WERI-Rb-1 (cell line): ENCODE measurements around the gene POU2AF1.

Experiments
- DNase-seq: peaks from one replicate; pipeline ENCODE4 v3.0.0-alpha.2; 2020
- H3K27ac ChIP-seq: fragments of 250-450 bp; sonication (Bioruptor Pico); 2 replicates; pipeline ENCODE4 v1.5.1; 2020; ENCODE audit warnings: mild to moderate bottlenecking, moderate library complexity
- H3K27me3 ChIP-seq: fragments of 250-450 bp; sonication (Bioruptor Pico); 2 replicates; pipeline ENCODE4 v1.5.1; 2021; ENCODE audit warnings: mild to moderate bottlenecking, low read depth, moderate library complexity; ENCODE audit not compliant: insufficient read depth, severe bottlenecking
- H3K36me3 ChIP-seq: fragments of 250-450 bp; sonication (Bioruptor Pico); 2 replicates; pipeline ENCODE4 v1.5.1; 2020; ENCODE audit warnings: mild to moderate bottlenecking, moderate library complexity
- H3K4me3 ChIP-seq: 2 replicates; pipeline ENCODE4 v1.5.1; 2011; ENCODE audit warnings: low read depth, mild to moderate bottlenecking, control low read depth, low read length
- H3K9me3 ChIP-seq: fragments of 250-450 bp; sonication (Bioruptor Pico); 2 replicates; pipeline ENCODE4 v1.5.1; 2021; ENCODE audit warnings: mild to moderate bottlenecking, moderate library complexity; ENCODE audit not compliant: severe bottlenecking
- TF ChIP-seq, protein P1 (sequence below): IDR thresholded peaks from 2 replicates; pipeline ENCODE4 v1.5.1; 2011; ENCODE audit warnings: low read depth, mild to moderate bottlenecking, control low read depth, inconsistent platforms, low read length

Gene POU2AF1

DNA sequence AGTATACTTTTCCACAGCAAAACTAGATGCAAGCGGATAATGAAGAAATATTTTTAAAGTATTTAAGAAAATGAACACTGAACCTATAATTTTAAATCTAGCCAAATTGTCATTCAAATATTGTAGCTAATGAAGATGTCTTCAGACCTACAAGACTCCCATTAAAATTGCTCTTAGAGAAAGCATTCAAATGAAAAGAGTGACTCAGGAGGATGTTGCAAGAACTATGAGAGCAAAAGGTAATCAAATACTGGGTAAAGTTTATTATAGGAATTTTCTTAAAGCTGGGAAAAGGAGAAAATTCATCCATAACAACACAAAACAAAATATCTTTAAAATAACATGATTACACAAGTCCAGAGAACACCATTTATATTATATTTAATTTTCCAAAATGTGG is 5.4 kb upstream of the POU2AF1 start:
- Histone ChIP-seq H3K27me3 (no peaks in the 10 kb centered on the region), H3K27ac (no peak overlapping the region), H3K4me3 (no peak overlapping the region), H3K9me3 (no peaks in the 10 kb centered on the region), H3K36me3 (no peaks in the 10 kb centered on the region)
- TF ChIP-seq, protein P1, sequence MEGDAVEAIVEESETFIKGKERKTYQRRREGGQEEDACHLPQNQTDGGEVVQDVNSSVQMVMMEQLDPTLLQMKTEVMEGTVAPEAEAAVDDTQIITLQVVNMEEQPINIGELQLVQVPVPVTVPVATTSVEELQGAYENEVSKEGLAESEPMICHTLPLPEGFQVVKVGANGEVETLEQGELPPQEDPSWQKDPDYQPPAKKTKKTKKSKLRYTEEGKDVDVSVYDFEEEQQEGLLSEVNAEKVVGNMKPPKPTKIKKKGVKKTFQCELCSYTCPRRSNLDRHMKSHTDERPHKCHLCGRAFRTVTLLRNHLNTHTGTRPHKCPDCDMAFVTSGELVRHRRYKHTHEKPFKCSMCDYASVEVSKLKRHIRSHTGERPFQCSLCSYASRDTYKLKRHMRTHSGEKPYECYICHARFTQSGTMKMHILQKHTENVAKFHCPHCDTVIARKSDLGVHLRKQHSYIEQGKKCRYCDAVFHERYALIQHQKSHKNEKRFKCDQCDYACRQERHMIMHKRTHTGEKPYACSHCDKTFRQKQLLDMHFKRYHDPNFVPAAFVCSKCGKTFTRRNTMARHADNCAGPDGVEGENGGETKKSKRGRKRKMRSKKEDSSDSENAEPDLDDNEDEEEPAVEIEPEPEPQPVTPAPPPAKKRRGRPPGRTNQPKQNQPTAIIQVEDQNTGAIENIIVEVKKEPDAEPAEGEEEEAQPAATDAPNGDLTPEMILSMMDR = no peak
- DNase-seq = no peak

DNA sequence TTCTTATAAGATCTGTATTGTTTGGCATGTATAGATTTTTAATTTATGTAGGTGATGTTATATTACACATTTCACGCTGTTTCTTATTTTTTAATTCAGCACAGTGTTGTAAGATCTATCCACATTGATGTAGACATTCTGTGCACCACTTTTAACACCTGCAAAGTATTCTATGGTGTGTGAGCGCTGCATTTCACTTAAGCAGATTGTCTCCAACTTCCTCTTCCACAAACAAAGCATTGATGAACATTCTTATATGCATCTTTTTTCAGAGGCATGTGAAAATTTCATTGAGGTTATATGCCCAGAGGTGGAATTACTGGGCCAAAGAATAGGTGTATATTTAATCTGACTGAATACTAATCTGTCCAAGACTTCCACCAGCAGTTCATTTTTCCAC is 3.4 kb upstream of the POU2AF1 start:
- TF ChIP-seq, protein P1 = no peak
- no peaks in the 10 kb centered on the region for H3K9me3 ChIP-seq
- H3K36me3 ChIP-seq = no peaks in the 10 kb centered on the region
- H3K27me3 ChIP-seq = no peaks in the 10 kb centered on the region
- no peak overlapping the region for H3K27ac ChIP-seq
- H3K4me3 ChIP-seq = no peak overlapping the region
- no peak for DNase-seq

DNA sequence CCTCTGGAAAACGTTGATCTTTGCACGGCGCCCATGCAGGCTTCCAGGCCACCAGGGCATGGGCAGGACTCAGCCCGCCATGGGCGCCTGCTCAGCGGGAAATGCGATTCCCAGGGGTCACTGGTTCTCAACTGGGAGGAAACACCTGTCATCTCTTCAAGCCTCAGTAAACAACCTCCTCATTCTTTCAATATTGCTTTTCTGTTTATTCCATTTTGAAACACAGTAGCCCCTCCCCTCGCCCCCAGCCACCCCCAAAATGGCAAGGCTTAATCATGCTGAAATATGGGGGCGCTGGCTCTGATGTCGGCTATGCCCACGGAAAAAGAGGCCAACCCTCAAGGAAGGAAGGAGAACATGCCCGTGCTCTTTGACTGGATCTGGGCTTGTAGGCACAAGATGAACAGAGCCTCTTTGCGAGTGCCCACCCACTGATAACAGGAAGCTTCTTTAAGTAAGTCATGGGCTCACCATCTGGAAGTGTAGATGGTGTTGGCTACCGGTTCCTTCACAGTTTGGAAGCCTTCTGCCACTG is 594 bp upstream of the POU2AF1 start:
- Histone ChIP-seq H3K27me3 (no peaks in the 10 kb centered on the region), H3K27ac (no peak overlapping the region), H3K36me3 (no peaks in the 10 kb centered on the region), H3K4me3 (no peak overlapping the region), H3K9me3 (no peaks in the 10 kb centered on the region)
- TF ChIP-seq, protein P1 = no peak
- no peak for DNase-seq

DNA sequence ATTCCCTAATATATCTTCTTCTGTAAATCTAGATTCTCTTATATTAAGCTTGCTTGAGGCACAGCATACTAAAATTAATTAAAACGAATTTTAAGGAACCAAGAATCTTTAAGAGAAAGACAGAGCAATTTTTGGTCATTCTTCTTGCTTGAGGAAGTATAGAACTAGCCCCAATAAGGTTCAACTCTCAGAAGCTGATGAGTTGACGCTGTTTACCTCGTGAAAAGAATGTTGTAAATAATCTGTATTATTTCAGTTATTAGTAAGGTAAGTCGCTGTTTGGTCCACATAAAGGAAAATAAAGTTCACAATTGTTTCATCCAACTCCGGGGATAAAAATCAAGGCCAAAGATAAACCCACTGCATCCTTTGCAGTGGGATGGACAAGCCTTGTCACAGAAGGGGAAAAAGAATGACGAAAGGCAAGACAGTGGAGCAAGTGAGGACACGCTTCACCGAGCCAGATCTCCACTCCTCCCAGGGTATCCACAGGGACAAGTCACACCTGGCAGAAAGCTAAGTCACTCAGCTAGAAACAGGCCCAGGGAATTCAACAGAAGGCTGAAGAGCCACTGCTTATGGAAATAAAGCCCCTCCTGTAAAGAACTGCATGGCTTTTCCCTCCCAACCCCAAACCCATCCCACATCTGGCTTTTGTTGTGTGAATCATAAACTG is 752 bp downstream of the POU2AF1 start:
- H3K9me3 ChIP-seq = no peaks in the 10 kb centered on the region
- no peak overlapping the region for H3K4me3 ChIP-seq
- H3K36me3 ChIP-seq = no peaks in the 10 kb centered on the region
- no peak overlapping the region for H3K27ac ChIP-seq
- no peaks in the 10 kb centered on the region for H3K27me3 ChIP-seq
- TF ChIP-seq, protein P1 = no peak
- no peak for DNase-seq

DNA sequence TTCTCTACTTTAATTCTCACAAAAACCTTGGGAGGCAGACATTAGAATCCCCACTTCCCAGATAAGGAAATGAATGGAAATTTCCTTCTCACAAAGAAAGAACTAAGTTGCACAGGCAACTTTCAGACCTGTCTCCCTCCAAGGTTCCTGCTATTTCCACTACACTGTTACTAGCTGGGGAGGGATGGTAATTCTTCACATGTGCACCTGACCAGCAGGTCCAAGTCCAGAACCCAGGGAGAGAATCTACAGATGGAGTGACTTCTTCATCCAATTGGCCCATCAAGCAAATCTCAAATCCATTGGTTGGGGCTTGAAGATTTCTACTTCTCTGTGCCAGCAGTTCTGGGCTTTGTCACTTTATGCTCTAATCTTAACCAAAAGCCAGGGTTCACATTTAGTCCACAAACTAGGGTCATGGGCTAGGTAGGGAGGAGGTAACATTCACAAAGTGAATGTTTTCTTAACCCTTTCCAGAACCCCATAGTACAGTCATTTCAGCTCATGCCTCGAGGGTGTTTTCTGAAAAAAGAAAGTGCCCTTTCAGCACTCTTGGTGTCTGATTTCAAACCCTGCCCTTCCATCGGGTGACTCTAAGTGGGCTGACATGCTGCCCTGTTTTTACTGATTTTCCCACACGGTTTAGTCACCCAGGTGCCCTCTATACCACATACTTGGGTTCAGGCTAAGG is 2.7 kb downstream of the POU2AF1 start:
- H3K27me3 ChIP-seq = no peaks in the 10 kb centered on the region
- no peaks in the 10 kb centered on the region for H3K9me3 ChIP-seq
- H3K27ac ChIP-seq = no peak overlapping the region
- no peak overlapping the region for H3K4me3 ChIP-seq
- DNase-seq = no peak
- TF ChIP-seq, protein P1 = no peak
- H3K36me3 ChIP-seq = no peaks in the 10 kb centered on the region

DNA sequence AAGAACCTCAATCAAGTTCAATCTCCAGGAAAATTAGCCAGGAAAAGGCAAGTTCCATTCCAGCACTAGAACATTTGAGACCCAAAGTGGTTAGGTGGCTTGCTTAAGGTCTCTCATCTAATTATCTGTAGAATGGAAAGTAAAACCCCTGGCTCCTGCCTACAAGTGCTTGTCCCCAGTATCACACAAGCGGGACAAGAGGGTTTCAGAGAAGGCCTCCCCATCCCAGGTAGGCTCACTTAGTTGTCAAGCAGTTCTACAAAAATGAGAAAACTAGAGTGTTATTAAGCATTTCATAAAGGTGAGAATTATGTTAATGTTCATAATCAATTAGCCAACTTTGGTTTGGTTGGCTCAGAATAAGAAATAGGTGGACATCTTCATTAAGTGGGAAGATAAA is 5.5 kb downstream of the POU2AF1 start:
- H3K36me3 ChIP-seq = no peaks in the 10 kb centered on the region
- H3K4me3 ChIP-seq = no peak overlapping the region
- no peaks in the 10 kb centered on the region for H3K9me3 ChIP-seq
- no peaks in the 10 kb centered on the region for H3K27me3 ChIP-seq
- no peak for DNase-seq
- TF ChIP-seq, protein P1 = no peak
- no peak overlapping the region for H3K27ac ChIP-seq
